Right atrium auricular region (tissue), 2 donors: ENCODE measurements around the gene PSMB4. TPM values are rescaled to one million over a fixed set of nuclear protein-coding genes. Genes with fewer than 3 reads are reported as not detected.

Source experiments
- DNase-seq: peaks from one replicate; pipeline ENCODE4 v3.0.0-alpha.2; 2019; ENCODE audit warnings: low spot score
- H3K27ac ChIP-seq, 2 donors: fragments of 200-600 bp; sonication (generic); 1 replicate in 1 of 2; 2 replicates in 1 of 2; pipeline ENCODE4 v1.5.1; 2016 to 2019
- H3K27me3 ChIP-seq, 2 donors: fragments of 200-600 bp; sonication (generic); one replicate each; pipeline versions ENCODE4 v1.5.1 to v1.6.0; 2017 to 2019
- H3K36me3 ChIP-seq: fragments of 200-600 bp; sonication (generic); one replicate; pipeline ENCODE4 v1.5.1; 2016
- H3K4me1 ChIP-seq, 2 donors: fragments of 200-600 bp; sonication (generic); one replicate each; pipeline versions ENCODE4 v1.5.1 to v1.6.0; 2017 to 2019
- H3K4me3 ChIP-seq, 2 donors: fragments of 200-600 bp; sonication (generic); 1 replicate in 1 of 2; 2 replicates in 1 of 2; pipeline ENCODE4 v1.5.1; 2017 to 2019; ENCODE audit warnings: mild to moderate bottlenecking in 1 of 2, moderate library complexity in 1 of 2
- H3K9me3 ChIP-seq, 2 donors: fragments of 200-600 bp; sonication (generic); one replicate each; pipeline ENCODE4 v1.5.1; 2019
- total RNA-seq, 2 donors: library from RNA; depleted of rRNA; stranded (reverse); fragments of >200 nt; gene quantifications; one replicate each; pipeline ENCODE4 v1.1.0, GENCODE V29; 2016
- TF ChIP-seq, protein P1 (sequence below), 2 donors: fragments of 200-600 bp; sonication (generic); IDR thresholded peaks; one replicate each; pipeline ENCODE4 v1.5.1; 2019; ENCODE audit warnings: antibody characterized with exemption in 2 of 2

The PSMB4 gene
- total RNA-seq, 2 donors from 2014 or later: 179 to 204 TPM

DNA sequence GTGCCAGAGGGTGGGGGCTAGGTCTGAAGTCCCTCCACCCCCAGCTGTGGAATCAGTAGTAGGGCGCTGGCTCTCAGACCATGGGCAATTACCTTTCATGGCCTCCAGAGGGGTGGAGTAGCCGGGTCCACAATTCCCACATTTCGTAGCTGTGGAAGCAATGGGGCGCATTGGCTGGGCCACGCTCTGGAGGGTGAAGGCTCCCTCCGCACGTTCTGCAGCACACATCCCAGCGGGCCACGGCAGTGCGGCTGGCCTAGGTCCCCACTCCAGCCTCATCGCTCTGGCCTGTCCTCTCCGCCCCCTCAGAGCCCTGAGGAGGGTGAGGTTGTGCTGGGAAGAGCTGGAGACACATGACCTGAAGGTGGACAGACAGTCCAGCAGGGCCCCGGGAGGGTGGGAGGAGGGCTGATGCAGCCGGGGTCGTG lies 29.7 kb upstream of the PSMB4 start:
- Histone ChIP-seq H3K4me1 (peaks cover 0 to 64% of the 10 kb centered on the region in 2 donors), H3K27ac (peak overlapping the region; percentile 78 to 79), H3K36me3 (peaks cover 17% of the 10 kb centered on the region), H3K4me3 (no peak overlapping the region), H3K27me3 (no peaks in the 10 kb centered on the region), H3K9me3 (no peaks in the 10 kb centered on the region)
- DNase-seq: no peak
- TF ChIP-seq, protein P1, sequence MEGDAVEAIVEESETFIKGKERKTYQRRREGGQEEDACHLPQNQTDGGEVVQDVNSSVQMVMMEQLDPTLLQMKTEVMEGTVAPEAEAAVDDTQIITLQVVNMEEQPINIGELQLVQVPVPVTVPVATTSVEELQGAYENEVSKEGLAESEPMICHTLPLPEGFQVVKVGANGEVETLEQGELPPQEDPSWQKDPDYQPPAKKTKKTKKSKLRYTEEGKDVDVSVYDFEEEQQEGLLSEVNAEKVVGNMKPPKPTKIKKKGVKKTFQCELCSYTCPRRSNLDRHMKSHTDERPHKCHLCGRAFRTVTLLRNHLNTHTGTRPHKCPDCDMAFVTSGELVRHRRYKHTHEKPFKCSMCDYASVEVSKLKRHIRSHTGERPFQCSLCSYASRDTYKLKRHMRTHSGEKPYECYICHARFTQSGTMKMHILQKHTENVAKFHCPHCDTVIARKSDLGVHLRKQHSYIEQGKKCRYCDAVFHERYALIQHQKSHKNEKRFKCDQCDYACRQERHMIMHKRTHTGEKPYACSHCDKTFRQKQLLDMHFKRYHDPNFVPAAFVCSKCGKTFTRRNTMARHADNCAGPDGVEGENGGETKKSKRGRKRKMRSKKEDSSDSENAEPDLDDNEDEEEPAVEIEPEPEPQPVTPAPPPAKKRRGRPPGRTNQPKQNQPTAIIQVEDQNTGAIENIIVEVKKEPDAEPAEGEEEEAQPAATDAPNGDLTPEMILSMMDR (IDR thresholded peaks at IDR 0.05): no peak

DNA sequence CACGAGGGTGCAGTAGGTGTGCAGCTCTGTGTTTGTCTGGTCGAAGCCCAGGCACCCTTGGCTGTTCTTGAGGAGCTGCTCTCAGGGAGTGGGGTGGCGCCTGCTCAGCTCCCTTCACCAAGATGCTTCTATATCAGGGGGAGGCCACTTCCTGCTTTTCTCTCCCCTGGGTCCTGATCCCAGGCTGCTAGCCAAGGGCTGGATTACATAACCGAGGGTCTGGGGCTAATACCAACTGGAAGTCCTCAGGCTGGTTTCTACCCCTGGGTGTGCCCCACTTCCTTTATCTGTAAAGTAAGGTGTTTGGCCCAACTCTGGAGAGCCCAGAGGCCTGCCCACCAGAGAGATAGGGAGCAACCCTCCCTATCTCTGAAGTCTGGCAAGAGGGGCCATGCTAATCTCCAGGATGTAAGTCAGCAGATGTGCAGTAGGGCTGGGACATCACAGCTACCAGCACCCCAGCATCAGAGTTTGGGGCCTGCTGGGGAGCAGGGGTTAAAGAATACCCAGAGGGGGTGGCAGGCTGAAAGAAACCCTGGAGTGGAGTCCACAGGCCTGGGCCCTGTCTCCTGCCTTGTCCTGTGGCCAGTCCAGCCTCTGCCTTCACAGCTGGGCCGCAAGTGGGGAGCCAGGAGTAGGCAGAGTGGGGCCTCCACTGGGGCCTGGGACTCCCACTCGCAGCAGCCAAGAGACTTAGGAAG lies 29.0 kb upstream of the PSMB4 start:
- no peaks in the 10 kb centered on the region for H3K9me3 ChIP-seq
- H3K27ac ChIP-seq: peak overlapping the region; percentile 78 to 79
- H3K27me3 ChIP-seq: no peaks in the 10 kb centered on the region
- H3K4me1 ChIP-seq: peaks cover 0 to 64% of the 10 kb centered on the region in 2 donors
- peaks cover 13% of the 10 kb centered on the region for H3K36me3 ChIP-seq
- no peak overlapping the region for H3K4me3 ChIP-seq
- TF ChIP-seq, protein P1 (IDR thresholded peaks at IDR 0.05): no peak
- peak; percentile 60 for DNase-seq

DNA sequence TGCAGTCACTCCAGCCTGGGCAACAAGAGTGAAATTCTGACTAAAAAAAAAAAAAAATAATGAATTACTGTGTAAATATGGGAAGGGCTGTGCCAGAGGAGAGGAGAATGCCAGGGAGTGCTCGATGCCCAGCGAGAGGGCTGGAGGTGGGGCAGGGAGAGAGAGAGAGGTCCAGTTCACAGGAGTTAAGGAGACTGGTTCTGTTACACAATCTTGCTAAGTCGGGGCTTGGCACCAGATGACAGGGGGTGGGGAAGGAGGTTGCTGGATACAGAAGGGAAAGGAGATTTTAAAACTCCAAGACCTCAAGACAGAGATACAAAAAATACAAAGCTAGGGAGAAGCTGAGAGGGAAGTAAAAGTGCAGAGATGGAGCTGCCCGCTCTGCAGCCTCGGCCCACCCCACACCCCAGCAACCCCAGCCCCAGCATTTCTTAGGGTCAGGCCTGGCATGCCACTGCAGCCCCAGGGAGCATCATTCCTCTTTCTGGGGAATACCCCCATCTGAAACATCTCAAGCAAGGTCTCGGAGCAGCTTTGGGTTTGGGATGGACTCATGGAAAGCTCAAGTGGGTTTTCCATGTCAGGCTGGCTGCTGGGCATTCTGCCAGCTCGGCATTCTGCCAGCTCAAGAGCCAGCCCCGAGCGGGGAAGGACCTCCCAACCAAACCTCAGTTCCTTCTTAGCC lies 27.9 kb upstream of the PSMB4 start:
- H3K9me3 ChIP-seq: no peaks in the 10 kb centered on the region
- peak overlapping the region; percentile 17 to 47 for H3K4me3 ChIP-seq
- H3K27ac ChIP-seq: peak overlapping the region; percentile 78 to 79
- peaks cover 1% of the 10 kb centered on the region for H3K36me3 ChIP-seq
- peak; percentile 74 for DNase-seq
- H3K27me3 ChIP-seq: no peaks in the 10 kb centered on the region
- TF ChIP-seq, protein P1 (IDR thresholded peaks at IDR 0.05): no peak
- H3K4me1 ChIP-seq: peaks cover 0 to 64% of the 10 kb centered on the region in 2 donors

DNA sequence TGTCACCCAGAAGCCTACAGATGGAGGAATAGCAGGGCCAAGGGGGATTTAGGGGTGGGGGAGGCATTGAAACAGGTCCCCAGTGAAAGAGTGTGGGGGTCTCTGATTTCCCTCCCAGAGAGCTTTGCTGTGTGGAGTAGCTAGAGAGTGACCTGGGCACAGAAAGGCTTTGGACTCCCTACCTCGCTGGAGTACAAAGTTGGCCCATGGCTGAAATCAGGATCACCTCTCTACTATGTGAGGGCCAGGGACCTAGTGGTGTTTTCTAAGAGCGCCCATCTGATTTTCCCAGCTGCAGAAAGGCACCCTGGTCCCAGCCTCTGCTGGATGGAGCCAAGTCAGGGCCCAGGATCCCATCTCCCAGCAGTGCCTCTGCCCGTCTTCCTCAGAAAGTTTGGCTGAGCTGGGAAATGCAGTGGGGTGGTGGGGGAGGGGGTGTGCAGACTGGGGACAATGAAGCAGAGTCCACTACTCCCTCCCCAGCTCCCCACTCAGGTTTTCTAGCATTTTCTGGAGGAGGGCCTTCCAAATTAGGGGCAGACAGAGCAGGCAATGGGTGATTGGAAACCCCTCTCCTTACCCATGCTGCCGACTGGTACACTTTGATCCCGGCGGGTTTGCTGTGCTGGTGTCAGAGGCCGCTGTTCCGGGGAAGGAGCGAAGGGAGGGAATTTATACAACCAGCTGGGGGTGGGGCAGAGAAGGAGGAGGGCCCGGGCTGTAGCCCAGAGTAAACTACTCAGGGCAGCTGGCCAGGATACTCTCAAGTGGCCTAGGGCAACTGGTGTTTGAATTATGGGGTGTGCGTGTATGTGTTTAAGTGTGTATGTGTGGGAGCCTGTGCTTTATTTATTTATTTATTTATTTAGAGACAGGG lies 27.1 kb upstream of the PSMB4 start, which contains the start of gene SELENBP1:
SELENBP1 (minus strand) TSS at position 648 of the 877 bp plus-strand sequence; CDS start at position 584, 64 bp downstream.
- peak within 1 kb of the TSS; percentile 38 to 47 for H3K4me3 ChIP-seq
- TF ChIP-seq, protein P1 (IDR thresholded peaks at IDR 0.05): no peak
- no peaks in the 10 kb centered on the region for H3K27me3 ChIP-seq
- H3K36me3 ChIP-seq: no peaks in the 10 kb centered on the region
- peaks cover 0 to 64% of the 10 kb centered on the region in 2 donors for H3K4me1 ChIP-seq
- peak; percentile 92 for DNase-seq
- no peaks in the 10 kb centered on the region for H3K9me3 ChIP-seq
- H3K27ac ChIP-seq: peak within 1 kb of the TSS; percentile 78 to 79

DNA sequence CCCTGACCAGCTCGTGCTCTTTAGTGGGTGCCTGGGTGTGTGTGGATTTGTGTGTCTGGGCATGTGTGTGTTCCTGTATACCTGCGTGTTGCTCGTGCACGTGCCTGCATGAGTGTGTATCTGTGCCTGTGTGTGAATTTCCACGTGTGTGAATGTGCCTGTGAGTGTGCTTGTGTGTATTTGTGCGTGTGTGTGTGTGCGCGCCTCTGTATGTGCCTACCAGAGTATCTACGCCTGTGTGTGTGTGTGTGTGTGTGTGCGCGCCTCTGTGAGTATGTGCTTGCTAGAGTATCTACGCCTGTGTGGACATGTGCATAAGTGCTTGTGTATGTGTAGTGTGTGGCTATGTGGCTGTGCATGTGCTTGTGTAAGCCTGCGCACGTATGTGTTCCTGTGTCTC lies 26.2 kb upstream of the PSMB4 start:
- no peaks in the 10 kb centered on the region for H3K27me3 ChIP-seq
- TF ChIP-seq, protein P1 (IDR thresholded peaks at IDR 0.05): no peak
- peaks cover 0 to 56% of the 10 kb centered on the region in 2 donors for H3K4me1 ChIP-seq
- H3K36me3 ChIP-seq: no peaks in the 10 kb centered on the region
- DNase-seq: no peak
- no peaks in the 10 kb centered on the region for H3K9me3 ChIP-seq
- H3K4me3 ChIP-seq: no peak overlapping the region
- no peak overlapping the region for H3K27ac ChIP-seq
